Skin of body (tissue), 3 donors: Measurements from ENCODE around the gene AGMAT. TPM values are rescaled to one million over a fixed set of nuclear protein-coding genes. Genes with fewer than 3 reads are reported as not detected.

Experiments
- DNase-seq: peaks from one replicate; lab custom pipeline; 2025; lab: John Stamatoyannopoulos, UW
- small RNA-seq: library from RNA; depleted of rRNA; stranded (forward); fragments of <200 nt; gene quantifications from one replicate; pipeline ENCODE3, GENCODE V24; 2014; ENCODE audit warnings: low replicate concordance
- total RNA-seq: library from RNA; depleted of rRNA; stranded (reverse); fragments of >200 nt; gene quantifications from one replicate; pipeline ENCODE4 v1.2.3, GENCODE V29; 2014

Gene AGMAT
- total RNA-seq, 1 donor from 2014 or later, result 0.99 TPM

- DNase-seq, result peak; percentile 98
These were observed 60.4 kb downstream of the AGMAT start for GRCh38 chr1:15524283-15525049.

GRCh38 chr1:15524021-15524282 lies 60.9 kb downstream of the AGMAT start, which contains the start of gene CASP9:
CASP9 (minus strand) TSS chr1:15524215; CDS start chr1:15524200, 15 bp downstream.
- no peak for DNase-seq

DNA sequence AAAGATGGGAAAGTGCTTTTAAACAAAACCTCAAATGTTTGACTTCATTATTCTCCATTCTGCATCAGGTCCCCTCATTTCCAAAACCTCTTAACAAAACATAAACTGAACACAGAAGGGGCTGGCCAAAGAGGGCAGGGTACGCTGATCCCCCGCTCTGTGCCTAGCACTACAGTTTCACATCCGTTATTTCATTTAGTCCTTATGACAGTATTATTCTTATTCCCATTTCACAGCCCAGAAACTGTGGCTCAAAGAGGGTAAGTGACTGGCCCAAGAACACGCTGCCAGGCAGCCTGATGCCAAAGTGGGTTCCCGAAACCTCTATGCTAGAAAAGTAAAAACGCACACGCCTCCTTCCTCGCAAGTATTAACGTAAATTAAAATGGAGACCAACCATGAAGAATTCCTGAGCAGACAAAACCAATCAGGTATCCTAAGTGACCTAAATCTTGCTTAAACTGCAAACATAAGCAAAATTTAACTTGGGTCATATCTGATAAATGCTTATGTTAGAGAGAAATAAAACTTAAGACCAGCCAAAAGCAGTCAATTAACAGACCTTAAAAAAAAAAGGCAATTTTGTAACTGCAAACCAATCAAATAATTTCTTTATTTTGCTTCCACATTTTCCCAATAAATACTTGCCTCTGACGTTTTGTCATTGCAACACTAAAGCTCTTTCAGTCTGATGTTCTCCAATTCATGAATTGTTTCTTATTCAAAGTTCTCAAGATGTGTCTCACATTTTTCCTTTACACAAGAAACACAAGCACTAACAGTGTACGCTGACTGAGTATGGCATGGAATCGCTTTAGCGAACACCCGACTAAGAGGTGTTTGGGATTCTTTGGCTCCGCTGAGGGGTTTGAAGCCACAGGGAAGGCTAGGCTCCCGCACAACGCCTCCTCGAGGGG lies 61.5 kb downstream of the AGMAT start:
- DNase-seq, result peak; percentile 67

DNA sequence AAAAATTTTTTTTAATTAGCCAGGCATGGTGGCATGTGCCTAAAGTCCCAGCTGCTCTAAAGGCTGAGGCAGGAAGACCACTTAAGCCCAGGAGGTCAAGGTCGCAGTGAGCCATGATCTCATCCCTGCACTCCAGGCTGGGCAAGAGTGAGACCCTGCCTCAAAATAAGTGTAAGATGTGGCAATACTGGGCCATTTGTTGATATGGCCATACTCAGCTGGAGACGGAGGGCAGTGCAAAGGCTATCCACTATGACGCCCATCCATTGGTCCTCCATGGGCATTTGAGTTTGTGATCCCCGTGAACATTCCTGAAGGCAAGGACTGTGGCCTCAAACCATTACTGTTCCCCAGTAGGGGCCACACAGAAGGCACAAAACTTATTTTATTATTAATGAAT lies 62.3 kb downstream of the AGMAT start:
- no peak for DNase-seq

Small RNA genes lying within 50 kb of the gene (small RNA-seq; reads per million reads assigned to genes)
- gene CD24P1, result not detected
- gene RNU7-179P, result not detected
- not detected for gene SCARNA21B

Other genes starting within 250 kb of the AGMAT start
- gene EFHD2, start 175.2 kb downstream of the AGMAT start, total RNA-seq, result 12.6 TPM
- gene CTRC, start 146.6 kb downstream of the AGMAT start, total RNA-seq, result not detected
- gene CELA2A, start 128.3 kb downstream of the AGMAT start, total RNA-seq, result not detected
- 0.30 TPM for gene CELA2B, start 108.9 kb downstream of the AGMAT start, total RNA-seq
- gene CASP9, start 60.8 kb downstream of the AGMAT start, total RNA-seq, result 5.1 TPM
- 12.8 TPM for gene DNAJC16, start 58.2 kb downstream of the AGMAT start, total RNA-seq
- gene DDI2, start 32.4 kb upstream of the AGMAT start, total RNA-seq, result 54.4 TPM
- 19.6 TPM for gene PLEKHM2, start 99.3 kb upstream of the AGMAT start, total RNA-seq
- gene SLC25A34, start 151.2 kb upstream of the AGMAT start, total RNA-seq, result 0.49 TPM
- gene TMEM82, start 157.4 kb upstream of the AGMAT start, total RNA-seq, result not detected
- gene FBLIM1, start 173.7 kb upstream of the AGMAT start, total RNA-seq, result 14.6 TPM
- gene UQCRHL, start 222.6 kb upstream of the AGMAT start, total RNA-seq, result 4.2 TPM